K562 (cell line): Measurements from ENCODE around the gene TPM4. TPM values are rescaled to one million over a fixed set of nuclear protein-coding genes. Genes with fewer than 3 reads are reported as not detected.
A peak's percentile ranks its signal among the peaks of the same experiment; 100 is the strongest.

Source experiments
- HNRNPH1 ChIP-seq: fragments of 200-400 bp; formaldehyde crosslinking; optimal IDR thresholded peaks from 2 replicates; pipeline ENCODE3; 2017; ENCODE audit warnings: low read depth, mild to moderate bottlenecking, low read length, moderate library complexity
- JUN ChIP-seq, 2 experiments: sonication (generic) in 1 of 2; formaldehyde crosslinking in 1 of 2; IDR thresholded peaks; 2 replicates each; pipeline versions ENCODE4 v1.6.1 to v1.8.0; 2012 to 2022; ENCODE audit warnings: borderline replicate concordance in 2 of 2, mild to moderate bottlenecking in 2 of 2, improper control_type of control experiment in 1 of 2, low read depth in 1 of 2, low read length in 1 of 2, missing genetic modification reagents in 1 of 2
- LEF1 ChIP-seq: fragments of 450-650 bp; IDR thresholded peaks from 2 replicates; pipeline ENCODE4 v1.6.1; 2016; ENCODE audit warnings: mild to moderate bottlenecking
- SMARCB1 ChIP-seq: IDR thresholded peaks from 2 replicates; pipeline ENCODE4 v1.6.1; 2011; ENCODE audit warnings: improper control_type of control experiment, low read depth; ENCODE audit not compliant: insufficient read length
- ZNF507 ChIP-seq: conservative IDR thresholded peaks from 2 replicates; pipeline ENCODE4 v1.6.1; 2017; ENCODE audit warnings: missing genetic modification characterization, missing compliant biosample characterization
- ZZZ3 ChIP-seq: fragments of 450-650 bp; IDR thresholded peaks from 2 replicates; pipeline ENCODE4 v1.6.1; 2016; ENCODE audit warnings: antibody characterized with exemption, mild to moderate bottlenecking, moderate library complexity
- polyA plus RNA-seq, 8 experiments: library from polyadenylated mRNA; depleted of rRNA in 4 of 8; stranded (reverse) in 5 of 8; unstranded in 3 of 8; fragments of >200 nt; fragmentation: Nextera tagmentation in 2 of 8; fragmentation: Illumina TruSeq in 1 of 8; extraction: Ambion mirVana in 2 of 8; extraction: Trizol in 1 of 8; gene quantifications; 2 replicates each; pipeline versions ENCODE4 v1.2.1 to v1.2.3, GENCODE V29; 2011 to 2014; ENCODE audit warnings: inconsistent platforms in 1 of 8, missing spikeins in 1 of 8
- total RNA-seq, 7 experiments: library from RNA; depleted of rRNA in 6 of 7; stranded (reverse); fragments of >200 nt in 6 of 7; fragmentation: Illumina TruSeq in 2 of 7; extraction: Trizol in 2 of 7; gene quantifications; 2 replicates each; pipeline versions ENCODE4 v1.2.1 to v1.2.3, GENCODE V29; 2011 to 2021; ENCODE audit warnings: low replicate concordance in 1 of 7
- TF ChIP-seq, protein P1 (sequence below), 2 experiments: fragments of 450-650 bp; formaldehyde crosslinking in 1 of 2; IDR thresholded peaks; 2 replicates each; pipeline versions ENCODE4 v1.4.0 to v1.6.1; 2014 to 2020; ENCODE audit warnings: mild to moderate bottlenecking in 2 of 2, borderline replicate concordance in 1 of 2, low read depth in 1 of 2
- TF ChIP-seq, protein P2 (sequence below), 2 experiments: fragments of 450-650 bp; IDR thresholded peaks; 2 replicates each; pipeline ENCODE4 v1.6.1; 2016; ENCODE audit warnings: mild to moderate bottlenecking in 2 of 2, borderline replicate concordance in 1 of 2, low read depth in 1 of 2, moderate library complexity in 1 of 2

The TPM4 gene
- total and polyA plus RNA-seq, 9 of the 15 experiments (the other 6 are each of a cell fraction or from before 2014, with no cell fraction given): 28.1 to 111 (median 77.4) TPM

DNA sequence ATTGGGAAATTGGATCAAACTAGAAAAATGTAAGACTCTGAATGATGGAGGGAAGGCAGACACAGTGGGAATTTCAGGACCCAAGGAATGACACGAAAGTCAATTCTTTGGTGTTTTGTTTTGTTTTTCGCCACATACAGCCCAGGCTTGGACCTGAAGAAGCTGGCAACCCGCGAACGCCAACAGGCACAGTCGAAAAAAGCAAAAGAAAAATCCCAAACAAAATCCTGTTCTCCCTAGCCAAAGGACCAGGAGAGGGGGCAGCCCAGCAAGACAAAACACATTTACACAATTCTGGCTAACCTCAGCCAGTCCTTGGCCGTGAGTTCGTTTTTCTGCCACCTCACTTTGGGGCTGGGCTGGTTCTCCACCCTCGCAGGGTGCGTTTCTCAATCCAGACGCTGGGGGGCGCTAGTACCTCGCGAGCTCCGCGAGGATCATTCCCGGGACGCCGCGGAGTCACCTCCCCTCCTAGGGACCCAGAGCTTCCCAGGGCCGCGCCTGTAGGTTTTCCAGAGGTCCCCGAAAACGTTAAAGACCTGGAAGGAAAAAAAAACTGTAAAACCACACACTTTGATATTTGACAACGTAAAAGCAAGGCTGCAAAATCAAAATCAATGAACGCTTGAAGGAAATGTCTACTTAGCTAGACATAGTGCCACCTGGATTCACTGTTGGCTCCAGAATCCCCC, 34.9 kb upstream of the TPM4 start (continued):
- TF ChIP-seq, protein P1, sequence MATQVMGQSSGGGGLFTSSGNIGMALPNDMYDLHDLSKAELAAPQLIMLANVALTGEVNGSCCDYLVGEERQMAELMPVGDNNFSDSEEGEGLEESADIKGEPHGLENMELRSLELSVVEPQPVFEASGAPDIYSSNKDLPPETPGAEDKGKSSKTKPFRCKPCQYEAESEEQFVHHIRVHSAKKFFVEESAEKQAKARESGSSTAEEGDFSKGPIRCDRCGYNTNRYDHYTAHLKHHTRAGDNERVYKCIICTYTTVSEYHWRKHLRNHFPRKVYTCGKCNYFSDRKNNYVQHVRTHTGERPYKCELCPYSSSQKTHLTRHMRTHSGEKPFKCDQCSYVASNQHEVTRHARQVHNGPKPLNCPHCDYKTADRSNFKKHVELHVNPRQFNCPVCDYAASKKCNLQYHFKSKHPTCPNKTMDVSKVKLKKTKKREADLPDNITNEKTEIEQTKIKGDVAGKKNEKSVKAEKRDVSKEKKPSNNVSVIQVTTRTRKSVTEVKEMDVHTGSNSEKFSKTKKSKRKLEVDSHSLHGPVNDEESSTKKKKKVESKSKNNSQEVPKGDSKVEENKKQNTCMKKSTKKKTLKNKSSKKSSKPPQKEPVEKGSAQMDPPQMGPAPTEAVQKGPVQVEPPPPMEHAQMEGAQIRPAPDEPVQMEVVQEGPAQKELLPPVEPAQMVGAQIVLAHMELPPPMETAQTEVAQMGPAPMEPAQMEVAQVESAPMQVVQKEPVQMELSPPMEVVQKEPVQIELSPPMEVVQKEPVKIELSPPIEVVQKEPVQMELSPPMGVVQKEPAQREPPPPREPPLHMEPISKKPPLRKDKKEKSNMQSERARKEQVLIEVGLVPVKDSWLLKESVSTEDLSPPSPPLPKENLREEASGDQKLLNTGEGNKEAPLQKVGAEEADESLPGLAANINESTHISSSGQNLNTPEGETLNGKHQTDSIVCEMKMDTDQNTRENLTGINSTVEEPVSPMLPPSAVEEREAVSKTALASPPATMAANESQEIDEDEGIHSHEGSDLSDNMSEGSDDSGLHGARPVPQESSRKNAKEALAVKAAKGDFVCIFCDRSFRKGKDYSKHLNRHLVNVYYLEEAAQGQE (IDR thresholded peaks at IDR 0.05; ENCODE audit: borderline replicate concordance): peak; percentile 83
- TF ChIP-seq, protein P1 (CRISPR knock-in tag; IDR thresholded peaks at IDR 0.05; ENCODE audit: low read depth): no peak
- TF ChIP-seq JUN (IDR thresholded peaks at IDR 0.05; ENCODE audit: borderline replicate concordance, low read depth, low read length): no peak
- no peak for TF ChIP-seq JUN (CRISPR knock-in tag; IDR thresholded peaks at IDR 0.05; ENCODE audit: borderline replicate concordance)
- TF ChIP-seq ZZZ3: no peak
- no peak for TF ChIP-seq SMARCB1
- TF ChIP-seq ZNF507 (tag): no peak
- TF ChIP-seq, protein P2, sequence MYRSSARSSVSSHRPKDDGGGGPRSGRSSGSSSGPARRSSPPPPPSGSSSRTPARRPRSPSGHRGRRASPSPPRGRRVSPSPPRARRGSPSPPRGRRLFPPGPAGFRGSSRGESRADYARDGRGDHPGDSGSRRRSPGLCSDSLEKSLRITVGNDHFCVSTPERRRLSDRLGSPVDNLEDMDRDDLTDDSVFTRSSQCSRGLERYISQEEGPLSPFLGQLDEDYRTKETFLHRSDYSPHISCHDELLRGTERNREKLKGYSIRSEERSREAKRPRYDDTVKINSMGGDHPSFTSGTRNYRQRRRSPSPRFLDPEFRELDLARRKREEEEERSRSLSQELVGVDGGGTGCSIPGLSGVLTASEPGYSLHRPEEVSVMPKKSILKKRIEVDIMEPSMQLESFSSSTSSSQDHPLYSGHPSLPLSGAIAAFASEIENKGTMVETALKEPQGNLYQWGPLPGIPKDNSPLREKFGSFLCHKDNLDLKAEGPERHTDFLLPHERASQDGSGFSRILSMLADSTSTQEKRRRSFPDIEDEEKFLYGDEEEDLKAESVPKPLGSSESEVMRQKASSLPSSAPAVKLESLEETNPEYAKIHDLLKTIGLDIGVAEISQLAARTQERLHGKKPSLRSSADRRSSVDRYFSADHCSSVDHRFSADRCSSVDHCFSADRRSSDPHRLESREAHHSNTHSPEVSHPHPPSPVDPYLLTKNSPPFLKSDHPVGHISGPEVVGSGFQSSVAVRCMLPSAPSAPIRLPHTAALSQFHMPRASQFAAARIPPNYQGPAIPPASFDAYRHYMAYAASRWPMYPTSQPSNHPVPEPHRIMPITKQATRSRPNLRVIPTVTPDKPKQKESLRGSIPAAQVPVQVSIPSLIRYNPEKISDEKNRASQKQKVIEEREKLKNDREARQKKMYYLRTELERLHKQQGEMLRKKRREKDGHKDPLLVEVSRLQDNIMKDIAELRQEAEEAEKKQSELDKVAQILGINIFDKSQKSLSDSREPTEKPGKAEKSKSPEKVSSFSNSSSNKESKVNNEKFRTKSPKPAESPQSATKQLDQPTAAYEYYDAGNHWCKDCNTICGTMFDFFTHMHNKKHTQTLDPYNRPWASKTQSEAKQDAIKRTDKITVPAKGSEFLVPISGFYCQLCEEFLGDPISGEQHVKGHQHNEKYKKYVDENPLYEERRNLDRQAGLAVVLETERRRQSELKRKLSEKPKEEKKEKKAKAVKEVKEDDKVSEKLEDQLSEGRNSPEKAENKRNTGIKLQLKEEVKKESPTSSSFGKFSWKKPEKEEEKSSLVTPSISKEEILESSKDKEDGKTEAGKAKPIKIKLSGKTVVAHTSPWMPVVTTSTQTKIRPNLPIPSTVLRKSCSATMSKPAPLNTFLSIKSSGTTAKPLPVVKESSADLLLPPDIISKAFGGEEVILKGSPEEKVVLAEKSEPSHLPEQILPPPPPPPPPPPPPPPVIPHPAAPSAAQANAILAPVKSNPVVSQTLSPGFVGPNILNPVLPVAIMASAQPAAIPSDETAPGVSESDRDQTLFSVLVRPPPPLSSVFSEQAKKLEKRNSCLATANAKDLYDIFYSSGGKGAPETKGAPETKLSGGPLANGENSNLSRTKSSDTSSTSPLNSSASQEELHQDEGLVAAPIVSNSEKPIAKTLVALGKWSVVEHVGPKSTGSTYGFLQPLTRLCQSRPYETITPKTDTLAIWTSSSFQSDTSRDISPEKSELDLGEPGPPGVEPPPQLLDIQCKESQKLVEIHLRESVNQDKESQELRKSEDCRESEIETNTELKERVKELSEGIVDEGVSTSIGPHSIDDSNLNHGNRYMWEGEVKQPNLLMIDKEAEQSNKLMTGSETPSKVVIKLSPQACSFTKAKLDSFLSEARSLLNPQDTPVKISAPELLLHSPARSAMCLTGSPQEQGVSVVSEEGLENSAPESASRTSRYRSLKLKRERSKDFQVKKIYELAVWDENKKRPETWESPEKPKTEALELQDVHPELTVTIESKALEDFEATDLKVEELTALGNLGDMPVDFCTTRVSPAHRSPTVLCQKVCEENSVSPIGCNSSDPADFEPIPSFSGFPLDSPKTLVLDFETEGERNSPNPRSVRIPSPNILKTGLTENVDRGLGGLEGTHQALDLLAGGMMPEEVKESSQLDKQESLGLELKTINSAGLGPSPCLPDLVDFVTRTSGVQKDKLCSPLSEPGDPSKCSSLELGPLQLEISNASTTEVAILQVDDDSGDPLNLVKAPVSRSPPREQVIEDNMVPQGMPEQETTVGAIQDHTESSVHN (IDR thresholded peaks at IDR 0.05; ENCODE audit: borderline replicate concordance in 1 of 2, low read depth in 1 of 2): no peak
- no peak for TF ChIP-seq HNRNPH1
- no peak for TF ChIP-seq LEF1
